Loucy (cell line): ENCODE measurements around the gene CHRNB4.
"Not testable (repeated sequence)": the region's sequence is repeated elsewhere in the genome, so short reads cannot be mapped to it uniquely, and the experiment has no call there.

Experiments used
- H2AFZ ChIP-seq: fragments of 200-600 bp; sonication (generic); 2 replicates; pipeline ENCODE4 v1.6.0; 2016; ENCODE audit warnings: antibody characterized with exemption, mild to moderate bottlenecking, low read length, moderate library complexity
- H3F3A ChIP-seq: fragments of 200-600 bp; 2 replicates; pipeline ENCODE4 v1.6.0; 2016; ENCODE audit warnings: antibody characterized with exemption, low read depth, mild to moderate bottlenecking
- H3K27me3 ChIP-seq: fragments of 200-600 bp; sonication (generic); 2 replicates; pipeline ENCODE4 v1.6.1; 2014; ENCODE audit warnings: low read length, mild to moderate bottlenecking; ENCODE audit not compliant: insufficient read depth, poor library complexity, severe bottlenecking
- H3K36me3 ChIP-seq: fragments of 200-600 bp; sonication (generic); 2 replicates; pipeline ENCODE4 v1.6.1; 2016; ENCODE audit warnings: low read length; ENCODE audit not compliant: insufficient read depth
- H3K4me1 ChIP-seq: fragments of 200-600 bp; sonication (generic); 2 replicates; pipeline ENCODE4 v1.5.1; 2014; ENCODE audit warnings: low read length, mild to moderate bottlenecking; ENCODE audit not compliant: insufficient read depth, poor library complexity, severe bottlenecking
- H3K4me2 ChIP-seq: fragments of 200-600 bp; sonication (generic); 2 replicates; pipeline ENCODE4 v1.6.0; 2014; ENCODE audit warnings: antibody characterized with exemption, low read length, low read depth, mild to moderate bottlenecking; ENCODE audit not compliant: poor library complexity, severe bottlenecking
- H3K4me3 ChIP-seq: fragments of 200-600 bp; sonication (generic); 2 replicates; pipeline ENCODE4 v1.5.1; 2014; ENCODE audit warnings: low read length, mild to moderate bottlenecking, mixed read lengths; ENCODE audit not compliant: poor library complexity, severe bottlenecking
- H3K79me2 ChIP-seq: fragments of 200-600 bp; sonication (generic); 2 replicates; pipeline ENCODE4 v1.6.1; 2014; ENCODE audit warnings: low read length; ENCODE audit not compliant: insufficient read depth
- H3K9ac ChIP-seq: fragments of 200-600 bp; sonication (generic); 2 replicates; pipeline ENCODE4 v1.6.0; 2014; ENCODE audit warnings: mild to moderate bottlenecking, low read depth, low read length, moderate library complexity; ENCODE audit not compliant: poor library complexity, severe bottlenecking
- H3K9me2 ChIP-seq: fragments of 200-600 bp; sonication (generic); replicated peaks from 2 replicates; pipeline ENCODE4 v1.6.1; 2016; ENCODE audit warnings: low read depth, low read length, mixed read lengths
- H3K9me3 ChIP-seq: fragments of 200-600 bp; sonication (generic); 2 replicates; pipeline ENCODE4 v1.6.1; 2014; ENCODE audit warnings: mild to moderate bottlenecking, antibody characterized with exemption, low read length, low read depth; ENCODE audit not compliant: insufficient read depth
- H4K20me1 ChIP-seq: fragments of 200-600 bp; sonication (generic); 2 replicates; pipeline ENCODE4 v1.6.0; 2014; ENCODE audit warnings: antibody characterized with exemption, low read length, mild to moderate bottlenecking; ENCODE audit not compliant: insufficient read depth, poor library complexity, severe bottlenecking
- EZH2phosphoT487 ChIP-seq: fragments of 200-600 bp; IDR thresholded peaks from 2 replicates; pipeline ENCODE4 v1.6.1; 2018; ENCODE audit warnings: antibody characterized with exemption, mild to moderate bottlenecking, moderate library complexity, borderline replicate concordance
- TF ChIP-seq, protein P1 (sequence below): fragments of 200-600 bp; sonication (generic); conservative IDR thresholded peaks from 2 replicates; pipeline ENCODE4 v1.5.1; 2014; ENCODE audit warnings: mild to moderate bottlenecking, antibody characterized with exemption, low read length

Gene CHRNB4

DNA sequence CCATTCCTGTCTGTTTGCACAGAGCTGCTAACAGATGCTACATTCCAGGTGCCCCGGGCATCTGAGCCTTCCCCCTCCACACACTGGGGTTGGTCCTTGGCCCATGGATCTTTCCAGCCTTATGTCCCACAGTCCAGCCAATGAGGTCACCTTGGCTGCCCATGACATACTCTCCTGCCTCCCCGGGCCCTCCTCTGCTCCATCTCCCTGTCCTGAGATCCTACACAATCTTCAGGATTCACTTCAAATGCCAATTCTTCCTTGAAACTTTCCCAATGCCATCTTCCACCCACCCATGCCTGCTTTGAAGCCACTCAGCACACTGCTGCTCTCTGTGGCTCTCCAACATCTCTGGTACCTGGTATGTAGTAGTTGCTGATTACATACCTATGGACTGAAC is 24.5 kb downstream of the CHRNB4 start:
- H3K9me2 ChIP-seq, result no peaks in the 10 kb centered on the region
- H3K4me1 ChIP-seq, result no peaks in the 10 kb centered on the region
- TF ChIP-seq EZH2phosphoT487, result no peak
- TF ChIP-seq, protein P1, sequence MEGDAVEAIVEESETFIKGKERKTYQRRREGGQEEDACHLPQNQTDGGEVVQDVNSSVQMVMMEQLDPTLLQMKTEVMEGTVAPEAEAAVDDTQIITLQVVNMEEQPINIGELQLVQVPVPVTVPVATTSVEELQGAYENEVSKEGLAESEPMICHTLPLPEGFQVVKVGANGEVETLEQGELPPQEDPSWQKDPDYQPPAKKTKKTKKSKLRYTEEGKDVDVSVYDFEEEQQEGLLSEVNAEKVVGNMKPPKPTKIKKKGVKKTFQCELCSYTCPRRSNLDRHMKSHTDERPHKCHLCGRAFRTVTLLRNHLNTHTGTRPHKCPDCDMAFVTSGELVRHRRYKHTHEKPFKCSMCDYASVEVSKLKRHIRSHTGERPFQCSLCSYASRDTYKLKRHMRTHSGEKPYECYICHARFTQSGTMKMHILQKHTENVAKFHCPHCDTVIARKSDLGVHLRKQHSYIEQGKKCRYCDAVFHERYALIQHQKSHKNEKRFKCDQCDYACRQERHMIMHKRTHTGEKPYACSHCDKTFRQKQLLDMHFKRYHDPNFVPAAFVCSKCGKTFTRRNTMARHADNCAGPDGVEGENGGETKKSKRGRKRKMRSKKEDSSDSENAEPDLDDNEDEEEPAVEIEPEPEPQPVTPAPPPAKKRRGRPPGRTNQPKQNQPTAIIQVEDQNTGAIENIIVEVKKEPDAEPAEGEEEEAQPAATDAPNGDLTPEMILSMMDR, result no peak
- no peak overlapping the region for H3K4me3 ChIP-seq
- H3K79me2 ChIP-seq, result no peaks in the 10 kb centered on the region
- no peak overlapping the region for H2AFZ ChIP-seq
- no peaks in the 10 kb centered on the region for H3F3A ChIP-seq
- H3K27me3 ChIP-seq, result peaks cover 26% of the 10 kb centered on the region
- H3K9ac ChIP-seq, result no peak overlapping the region
- H3K4me2 ChIP-seq, result no peak overlapping the region
- no peaks in the 10 kb centered on the region for H3K36me3 ChIP-seq
- no peaks in the 10 kb centered on the region for H4K20me1 ChIP-seq
- H3K9me3 ChIP-seq, result no peaks in the 10 kb centered on the region

DNA sequence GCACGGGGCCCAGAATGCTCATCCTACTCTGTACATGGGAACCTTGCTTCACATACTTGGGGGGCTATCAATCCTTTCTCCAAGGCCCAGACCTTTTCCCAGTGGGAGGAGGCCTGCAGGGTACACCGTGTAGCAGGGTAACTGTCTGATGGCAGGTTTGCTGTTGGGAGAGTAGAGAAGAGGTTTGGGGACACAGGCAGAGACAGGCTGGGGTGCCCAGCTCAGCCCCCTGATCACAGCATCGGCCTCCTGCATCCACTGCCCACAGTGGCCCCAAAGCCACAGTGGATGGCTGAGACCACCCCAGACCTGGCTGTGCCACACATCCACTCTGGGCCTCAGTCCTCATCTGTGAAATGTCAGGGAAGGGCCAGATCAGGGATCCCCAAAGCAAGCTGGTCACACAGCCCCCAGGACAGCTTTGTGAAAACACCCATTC is 25.8 kb downstream of the CHRNB4 start:
- Histone ChIP-seq H3K4me3 (no peak overlapping the region), H2AFZ (no peak overlapping the region), H3K4me1 (no peaks in the 10 kb centered on the region), H3K4me2 (no peak overlapping the region), H4K20me1 (no peaks in the 10 kb centered on the region), H3K79me2 (no peaks in the 10 kb centered on the region), H3F3A (no peaks in the 10 kb centered on the region), H3K36me3 (no peaks in the 10 kb centered on the region), H3K9ac (no peak overlapping the region), H3K9me3 (no peaks in the 10 kb centered on the region), H3K9me2 (no peaks in the 10 kb centered on the region), H3K27me3 (peaks cover 13% of the 10 kb centered on the region)
- no peak for TF ChIP-seq EZH2phosphoT487
- TF ChIP-seq, protein P1, result no peak

GRCh38 chr15:78614021-78614420 is 27.0 kb downstream of the CHRNB4 start:
- peaks cover 1% of the 10 kb centered on the region for H3K27me3 ChIP-seq
- H2AFZ ChIP-seq, result no peak overlapping the region
- H3K4me1 ChIP-seq, result no peaks in the 10 kb centered on the region
- H3K9ac ChIP-seq, result no peak overlapping the region
- H3K4me3 ChIP-seq, result no peak overlapping the region
- no peaks in the 10 kb centered on the region for H4K20me1 ChIP-seq
- H3K4me2 ChIP-seq, result no peak overlapping the region
- TF ChIP-seq EZH2phosphoT487, result no peak
- TF ChIP-seq, protein P1, result no peak
- no peaks in the 10 kb centered on the region for H3K9me2 ChIP-seq
- H3K9me3 ChIP-seq, result no peaks in the 10 kb centered on the region
- no peaks in the 10 kb centered on the region for H3F3A ChIP-seq
- no peaks in the 10 kb centered on the region for H3K36me3 ChIP-seq
- no peaks in the 10 kb centered on the region for H3K79me2 ChIP-seq

GRCh38 chr15:78609551-78609950 is 31.5 kb downstream of the CHRNB4 start:
- not testable (repeated sequence) for H4K20me1 ChIP-seq, H2AFZ ChIP-seq, H3K4me3 ChIP-seq, H3K79me2 ChIP-seq, H3K4me2 ChIP-seq, H3K9me3 ChIP-seq, H3K4me1 ChIP-seq, H3K9me2 ChIP-seq, H3K9ac ChIP-seq, H3K36me3 ChIP-seq, H3F3A ChIP-seq, H3K27me3 ChIP-seq
